Raji (cell line): Measurements from ENCODE around the gene MERTK.

Experiments used
- POLR2A ChIP-seq: IDR thresholded peaks from 2 replicates; pipeline ENCODE4 v1.6.1; 2011; ENCODE audit warnings: low read depth, low read length, control low read depth; ENCODE audit not compliant: insufficient read depth

The MERTK gene

GRCh38 chr2:112065486-112065885 lies 167.1 kb downstream of the MERTK start:
- TF ChIP-seq POLR2A: no peak

- TF ChIP-seq POLR2A: no peak
These were observed 167.6 kb downstream of the MERTK start for GRCh38 chr2:112065966-112066365.

- no peak for TF ChIP-seq POLR2A
These were observed 175.5 kb downstream of the MERTK start for GRCh38 chr2:112073875-112074274.

- no peak for TF ChIP-seq POLR2A
These were observed 176.1 kb downstream of the MERTK start for GRCh38 chr2:112074506-112074905.

- TF ChIP-seq POLR2A: no peak
These were observed 177.3 kb downstream of the MERTK start for GRCh38 chr2:112075490-112076260.

- no peak for TF ChIP-seq POLR2A
These were observed 179.4 kb downstream of the MERTK start for GRCh38 chr2:112077814-112078213.
